OCI-LY7 (cell line): ENCODE data around the gene MYBBP1A. TPM values are rescaled to one million over a fixed set of nuclear protein-coding genes. Genes with fewer than 3 reads are reported as not detected.

ENCODE experiments used
- BruUV-seq: library from RNA; stranded (reverse); fragments of 400-500 nt; replicated peaks from 2 replicates; lab custom pipeline; 2021; lab: Mats Ljungman, UMichigan
- CTCF ChIA-PET: fragments of 300-600 bp; sonication (Branson Sonifier 250); formaldehyde crosslinking; loops from one replicate; lab custom pipeline; 2022; ENCODE audit warnings: antibody characterized with exemption; ENCODE audit not compliant: unreplicated experiment; lab: Charles Lee
- POLR2A ChIA-PET: fragments of 300-600 bp; sonication (Branson Sonifier 250); formaldehyde crosslinking; loops from one replicate; lab custom pipeline; 2022; ENCODE audit warnings: antibody characterized with exemption; lab: Charles Lee
- DNase-seq: peaks from one replicate; pipeline ENCODE4 v3.0.0-alpha.2; 2015; ENCODE audit warnings: low spot score
- H2AFZ ChIP-seq: fragments of 200-600 bp; sonication (generic), shearing (Covaris generic); 2 replicates; pipeline ENCODE4 v1.6.1; 2014; ENCODE audit warnings: mild to moderate bottlenecking, antibody characterized with exemption, low read length, moderate library complexity
- H3K27ac ChIP-seq: fragments of 200-600 bp; sonication (generic); 2 replicates; pipeline ENCODE4 v1.5.1; 2014; ENCODE audit warnings: mixed run types, low read depth, mild to moderate bottlenecking, moderate library complexity, low read length, inconsistent platforms; ENCODE audit not compliant: poor library complexity, severe bottlenecking
- H3K36me3 ChIP-seq: fragments of 200-600 bp; sonication (generic); 2 replicates; pipeline ENCODE4 v1.6.1; 2014; ENCODE audit warnings: mild to moderate bottlenecking, antibody characterized with exemption, low read length, moderate library complexity, mixed read lengths; ENCODE audit not compliant: insufficient read depth
- H3K4me1 ChIP-seq: fragments of 200-600 bp; sonication (generic); 2 replicates; pipeline ENCODE4 v1.5.1; 2014; ENCODE audit warnings: mild to moderate bottlenecking, low read length; ENCODE audit not compliant: insufficient read depth, poor library complexity, severe bottlenecking
- H3K4me2 ChIP-seq: fragments of 200-600 bp; sonication (generic); 2 replicates; pipeline ENCODE4 v1.6.1; 2014; ENCODE audit warnings: mild to moderate bottlenecking, low read length
- H3K4me3 ChIP-seq: fragments of 200-600 bp; sonication (generic); 2 replicates; pipeline ENCODE4 v1.5.1; 2014; ENCODE audit warnings: mild to moderate bottlenecking, low read depth, low read length; ENCODE audit not compliant: poor library complexity, severe bottlenecking
- H3K79me2 ChIP-seq: fragments of 200-600 bp; sonication (generic); 2 replicates; pipeline ENCODE4 v1.6.1; 2016; ENCODE audit warnings: low read depth, mild to moderate bottlenecking, low read length, moderate library complexity, mixed read lengths; ENCODE audit not compliant: insufficient read depth
- H3K9me2 ChIP-seq: fragments of 200-600 bp; sonication (generic); 2 replicates; pipeline ENCODE4 v1.6.1; 2016; ENCODE audit warnings: mild to moderate bottlenecking, low read length, mixed read lengths; ENCODE audit not compliant: insufficient read depth
- H3K9me3 ChIP-seq: fragments of 200-600 bp; sonication (generic); 2 replicates; pipeline ENCODE4 v1.6.1; 2014; ENCODE audit warnings: mild to moderate bottlenecking, mixed run types, low read length, mixed read lengths
- H4K20me1 ChIP-seq: fragments of 200-600 bp; sonication (generic); 2 replicates; pipeline ENCODE4 v1.6.1; 2014; ENCODE audit warnings: mild to moderate bottlenecking, antibody characterized with exemption, low read length, moderate library complexity, mixed read lengths; ENCODE audit not compliant: insufficient read depth
- EZH2phosphoT487 ChIP-seq: fragments of 200-600 bp; sonication (generic); IDR thresholded peaks from 2 replicates; pipeline ENCODE4 v1.6.1; 2018; ENCODE audit warnings: low read depth, borderline replicate concordance, mild to moderate bottlenecking, mixed run types, antibody characterized with exemption, low read length, moderate library complexity, mixed read lengths
- intact Hi-C: fragments of 100-400 bp; cut with micrococcal nuclease; formaldehyde crosslinking; loops from one replicate; pipeline ENCODE4 v1.10.0; 2022; ENCODE audit not compliant: unreplicated experiment
- total RNA-seq, 2 experiments: library from RNA; depleted of rRNA in 1 of 2; stranded (reverse); fragments of >200 nt in 1 of 2; shearing (Covaris generic) in 1 of 2; gene quantifications; 2 replicates each; pipeline ENCODE4 v1.2.3, GENCODE V29; 2014 to 2022
- TF ChIP-seq, protein P1 (sequence below): fragments of 200-600 bp; sonication (generic); conservative IDR thresholded peaks from 2 replicates; pipeline ENCODE4 v1.5.1; 2014; ENCODE audit warnings: mild to moderate bottlenecking, antibody characterized with exemption, low read length, moderate library complexity, mixed read lengths

Gene MYBBP1A
- total RNA-seq, 2 experiments from 2014 or later = 131 to 142 TPM

DNA sequence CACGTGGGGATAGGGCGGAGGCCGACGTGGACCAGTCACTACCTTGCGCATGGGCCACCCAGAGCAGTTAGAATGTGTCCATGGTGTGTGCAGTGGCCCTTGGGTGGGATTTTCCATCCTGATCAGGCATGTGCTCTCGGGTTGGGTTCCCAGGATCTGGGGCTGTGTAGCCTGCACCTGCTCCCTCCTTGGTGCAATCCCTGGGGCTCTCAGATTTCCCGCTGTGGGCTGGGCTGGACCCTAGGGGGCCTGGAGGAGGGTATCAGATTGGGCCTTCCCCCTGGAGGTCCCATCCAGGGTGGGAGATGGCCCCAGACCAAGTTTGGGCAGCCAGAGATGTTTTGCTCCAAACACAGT lies 30.4 kb upstream of the MYBBP1A start:
- no peak for DNase-seq
- Histone ChIP-seq H4K20me1 (no peaks in the 10 kb centered on the region), H3K4me1 (no peaks in the 10 kb centered on the region), H3K36me3 (no peaks in the 10 kb centered on the region), H3K9me2 (no peaks in the 10 kb centered on the region), H3K4me2 (no peak overlapping the region), H2AFZ (no peak overlapping the region), H3K79me2 (no peaks in the 10 kb centered on the region), H3K27ac (no peak overlapping the region), H3K4me3 (no peak overlapping the region), H3K9me3 (no peaks in the 10 kb centered on the region)
- TF ChIP-seq, protein P1, sequence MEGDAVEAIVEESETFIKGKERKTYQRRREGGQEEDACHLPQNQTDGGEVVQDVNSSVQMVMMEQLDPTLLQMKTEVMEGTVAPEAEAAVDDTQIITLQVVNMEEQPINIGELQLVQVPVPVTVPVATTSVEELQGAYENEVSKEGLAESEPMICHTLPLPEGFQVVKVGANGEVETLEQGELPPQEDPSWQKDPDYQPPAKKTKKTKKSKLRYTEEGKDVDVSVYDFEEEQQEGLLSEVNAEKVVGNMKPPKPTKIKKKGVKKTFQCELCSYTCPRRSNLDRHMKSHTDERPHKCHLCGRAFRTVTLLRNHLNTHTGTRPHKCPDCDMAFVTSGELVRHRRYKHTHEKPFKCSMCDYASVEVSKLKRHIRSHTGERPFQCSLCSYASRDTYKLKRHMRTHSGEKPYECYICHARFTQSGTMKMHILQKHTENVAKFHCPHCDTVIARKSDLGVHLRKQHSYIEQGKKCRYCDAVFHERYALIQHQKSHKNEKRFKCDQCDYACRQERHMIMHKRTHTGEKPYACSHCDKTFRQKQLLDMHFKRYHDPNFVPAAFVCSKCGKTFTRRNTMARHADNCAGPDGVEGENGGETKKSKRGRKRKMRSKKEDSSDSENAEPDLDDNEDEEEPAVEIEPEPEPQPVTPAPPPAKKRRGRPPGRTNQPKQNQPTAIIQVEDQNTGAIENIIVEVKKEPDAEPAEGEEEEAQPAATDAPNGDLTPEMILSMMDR = no peak
- no peak for TF ChIP-seq EZH2phosphoT487
- intact Hi-C loops = no loop called here
- ChIA-PET POLR2A (no interaction called here), CTCF (no interaction called here)
- BruUV-seq = no TSS peak

DNA sequence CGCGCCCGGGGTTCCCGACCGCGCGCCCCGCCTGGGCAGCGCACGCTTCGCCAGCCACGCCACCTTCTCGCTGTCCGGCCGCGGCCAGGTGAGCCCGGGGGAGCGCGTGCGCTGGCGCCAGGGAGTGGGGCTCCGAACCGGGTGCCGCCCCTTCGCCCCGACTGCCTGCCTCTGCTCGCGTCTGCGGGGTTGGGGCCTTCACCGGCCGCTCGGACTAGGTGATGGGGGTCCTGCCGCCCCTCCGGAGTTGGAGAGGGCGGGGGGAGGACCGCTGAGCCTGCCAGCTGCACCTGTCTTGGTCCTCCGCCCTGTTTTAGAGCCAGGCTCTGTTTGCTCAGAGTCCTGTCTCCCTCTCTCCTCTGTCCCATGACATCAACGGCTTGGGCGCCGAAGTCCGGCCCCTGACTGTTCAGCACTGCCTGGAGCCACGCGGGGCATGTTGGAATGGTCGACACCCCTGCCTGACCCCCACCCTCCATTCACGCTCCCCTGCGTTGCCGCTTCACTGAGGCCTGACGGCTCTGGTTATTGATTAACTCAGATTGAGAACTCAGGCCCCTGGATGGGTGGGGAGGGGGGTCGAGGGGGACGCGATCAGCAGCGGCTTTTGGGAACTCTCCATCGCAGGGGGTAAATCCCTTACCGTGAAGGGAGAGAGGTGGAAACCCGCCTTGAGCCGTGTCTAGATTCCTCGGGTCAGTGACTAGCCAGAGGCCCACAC lies 29.9 kb upstream of the MYBBP1A start:
- Histone ChIP-seq H3K36me3 (no peaks in the 10 kb centered on the region), H3K4me2 (no peak overlapping the region), H2AFZ (no peak overlapping the region), H3K79me2 (no peaks in the 10 kb centered on the region), H3K4me1 (no peaks in the 10 kb centered on the region), H3K4me3 (no peak overlapping the region), H3K9me2 (no peaks in the 10 kb centered on the region), H4K20me1 (no peaks in the 10 kb centered on the region), H3K9me3 (no peaks in the 10 kb centered on the region), H3K27ac (no peak overlapping the region)
- DNase-seq = no peak
- POLR2A ChIA-PET = no interaction called here
- TF ChIP-seq, protein P1 = no peak
- no peak for TF ChIP-seq EZH2phosphoT487
- CTCF ChIA-PET = no interaction called here
- intact Hi-C loops = no loop called here
- no TSS peak for BruUV-seq

DNA sequence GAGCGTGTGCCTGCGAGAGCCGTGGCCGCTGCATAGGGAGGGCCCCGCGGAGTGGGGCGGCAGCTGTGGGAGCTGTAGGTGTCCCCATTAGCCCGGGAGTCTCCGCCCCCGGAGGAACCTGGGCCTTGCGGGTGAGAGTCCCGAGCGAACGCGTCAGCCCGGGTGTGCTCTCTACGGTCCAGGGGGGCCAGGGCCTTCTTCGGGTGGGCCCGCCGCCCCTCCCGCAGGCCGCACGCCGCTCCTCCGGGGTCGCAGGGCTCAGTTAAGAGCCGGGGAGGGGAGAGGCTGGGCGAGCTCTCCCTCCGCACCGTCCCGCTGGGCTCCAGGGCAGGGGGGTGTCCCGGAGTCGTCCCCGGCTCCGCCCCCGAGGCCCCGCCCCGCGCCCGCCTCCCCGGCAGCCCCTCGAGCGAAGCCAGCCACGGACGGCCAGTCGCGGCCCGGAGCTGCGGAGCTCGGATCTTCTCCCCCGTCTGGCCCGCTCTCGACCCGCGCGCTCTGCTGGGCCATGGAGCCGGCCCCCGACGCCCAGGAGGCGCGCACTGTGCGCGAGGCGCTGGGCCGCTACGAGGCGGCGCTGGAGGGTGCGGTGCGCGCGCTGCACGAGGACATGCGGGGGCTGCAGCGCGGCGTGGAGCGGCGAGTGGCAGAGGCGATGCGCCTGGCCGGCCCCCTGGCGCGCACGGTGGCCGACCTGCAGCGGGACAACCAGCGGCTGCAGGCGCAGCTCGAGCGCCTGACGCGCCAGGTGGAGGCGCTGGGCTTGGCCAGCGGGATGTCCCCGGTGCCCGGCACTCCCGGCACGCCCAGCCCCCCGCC lies 29.1 kb upstream of the MYBBP1A start, which contains the start of gene SMTNL2:
TSS of gene SMTNL2 (plus strand) at position 429 of the 816 bp plus-strand sequence. CDS start at position 506, 77 bp downstream.
- CTCF ChIA-PET = no interaction called here
- H3K4me3 ChIP-seq = no peak within 1 kb of the TSS
- H3K27ac ChIP-seq = no peak within 1 kb of the TSS
- TF ChIP-seq EZH2phosphoT487 = no peak
- TF ChIP-seq, protein P1 = no peak
- no TSS peak for BruUV-seq
- no peaks in the 10 kb centered on the region for H3K36me3 ChIP-seq
- intact Hi-C loops = no loop called here
- no peaks in the 10 kb centered on the region for H3K9me2 ChIP-seq
- H3K79me2 ChIP-seq = no peaks in the 10 kb centered on the region
- POLR2A ChIA-PET = no interaction called here
- H3K4me2 ChIP-seq = no peak within 1 kb of the TSS
- no peak for DNase-seq
- H4K20me1 ChIP-seq = no peaks in the 10 kb centered on the region
- no peak within 1 kb of the TSS for H2AFZ ChIP-seq
- H3K9me3 ChIP-seq = no peaks in the 10 kb centered on the region
- H3K4me1 ChIP-seq = no peaks in the 10 kb centered on the region
